Peyer's patch (tissue), 4 donors: ENCODE data around the gene MRPL51. TPM values are rescaled to one million over a fixed set of nuclear protein-coding genes. Genes with fewer than 3 reads are reported as not detected.

Experiments
- DNase-seq, 3 donors: peaks; one replicate each; pipeline ENCODE4 v3.0.0-alpha.2; 2017 to 2019
- H3K27ac ChIP-seq, 4 donors: fragments of 200-600 bp; sonication (generic); one replicate each; pipeline ENCODE4 v1.5.1; 2016 to 2019
- H3K27me3 ChIP-seq, 2 donors: fragments of 200-600 bp; sonication (generic); one replicate each; pipeline ENCODE4 v1.5.1; 2019
- H3K36me3 ChIP-seq, 3 donors: fragments of 200-600 bp; sonication (generic); one replicate each; pipeline ENCODE4 v1.5.1; 2016 to 2019
- H3K4me1 ChIP-seq, 4 donors: fragments of 200-600 bp; sonication (generic); one replicate each; pipeline ENCODE4 v1.5.1; 2016 to 2019
- H3K4me3 ChIP-seq, 4 donors: fragments of 200-600 bp; sonication (generic); 1 replicate in 3 of 4; 2 replicates in 1 of 4; pipeline ENCODE4 v1.5.1; 2016 to 2019; ENCODE audit warnings: mild to moderate bottlenecking in 1 of 4
- H3K9me3 ChIP-seq, 4 donors: fragments of 200-600 bp; sonication (generic); one replicate each; pipeline ENCODE4 v1.5.1; 2016 to 2019; ENCODE audit warnings: mild to moderate bottlenecking in 1 of 4
- CTCF ChIP-seq, 6 experiments: fragments of 450-650 bp in 4 of 6; fragments of 200-600 bp in 2 of 6; sonication (generic) in 1 of 6; IDR thresholded peaks; one replicate each; pipeline ENCODE4 v1.5.1; 2017 to 2019; ENCODE audit warnings: antibody characterized with exemption in 6 of 6, mild to moderate bottlenecking in 3 of 6, moderate library complexity in 1 of 6
- POLR2A ChIP-seq, 2 donors: fragments of 450-650 bp; IDR thresholded peaks; one replicate each; pipeline ENCODE4 v1.5.1; 2017; ENCODE audit warnings: antibody characterized with exemption in 2 of 2, mild to moderate bottlenecking in 2 of 2, moderate library complexity in 2 of 2
- total RNA-seq, 4 donors: library from RNA; depleted of rRNA; stranded (reverse); fragments of >200 nt; gene quantifications; one replicate each; pipeline ENCODE4 v1.1.0, GENCODE V29; 2016

The MRPL51 gene
- total RNA-seq, 4 donors from 2014 or later, result 23.5 to 71.8 (median 61.6) TPM

GRCh38 chr12:6523708-6524107 is 30.6 kb upstream of the MRPL51 start:
- Histone ChIP-seq H3K4me3 (no peak overlapping the region), H3K9me3 (no peaks in the 10 kb centered on the region), H3K4me1 (no peaks in the 10 kb centered on the region), H3K27me3 (no peaks in the 10 kb centered on the region), H3K36me3 (peaks cover 0 to 96% (median 3%) of the 10 kb centered on the region in 3 donors), H3K27ac (no peak overlapping the region)
- DNase-seq, result no peak
- TF ChIP-seq CTCF (IDR thresholded peaks at IDR 0.05), result no peak
- TF ChIP-seq POLR2A (IDR thresholded peaks at IDR 0.05), result no peak

DNA sequence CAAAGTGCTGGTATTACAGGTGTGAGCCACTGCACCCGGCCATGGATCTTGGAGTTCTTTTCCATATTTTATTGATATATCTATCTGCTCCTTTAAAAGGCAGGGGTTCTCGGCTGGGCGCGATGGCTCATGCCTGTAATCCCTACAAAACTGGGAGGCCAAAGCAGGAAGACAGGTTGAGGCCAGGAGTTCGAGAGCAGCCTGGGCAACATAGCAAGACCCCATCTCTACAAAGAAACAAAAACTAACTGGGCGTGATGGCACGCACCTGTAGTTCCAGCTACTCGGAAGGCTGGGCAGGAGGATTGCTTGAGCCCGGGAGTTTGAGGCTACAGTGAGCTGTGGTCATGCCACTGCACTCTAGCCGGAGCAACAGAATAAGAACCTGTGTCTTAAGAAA is 29.1 kb upstream of the MRPL51 start:
- Histone ChIP-seq H3K36me3 (peaks cover 0 to 90% (median 3%) of the 10 kb centered on the region in 3 donors), H3K4me3 (no peak overlapping the region), H3K9me3 (no peaks in the 10 kb centered on the region), H3K27ac (no peak overlapping the region), H3K4me1 (no peaks in the 10 kb centered on the region), H3K27me3 (no peaks in the 10 kb centered on the region)
- no peak for DNase-seq
- TF ChIP-seq CTCF (IDR thresholded peaks at IDR 0.05), result no peak
- no peak for TF ChIP-seq POLR2A (IDR thresholded peaks at IDR 0.05)

GRCh38 chr12:6520186-6520585 is 27.1 kb upstream of the MRPL51 start:
- H3K36me3 ChIP-seq, result peaks cover 0 to 90% (median 0%) of the 10 kb centered on the region in 3 donors
- no peaks in the 10 kb centered on the region for H3K27me3 ChIP-seq
- no peaks in the 10 kb centered on the region for H3K9me3 ChIP-seq
- H3K4me3 ChIP-seq, result no peak overlapping the region
- H3K4me1 ChIP-seq, result no peaks in the 10 kb centered on the region
- no peak overlapping the region for H3K27ac ChIP-seq
- no peak for TF ChIP-seq POLR2A (IDR thresholded peaks at IDR 0.05)
- TF ChIP-seq CTCF (IDR thresholded peaks at IDR 0.05), result no peak
- DNase-seq, result no peak

DNA sequence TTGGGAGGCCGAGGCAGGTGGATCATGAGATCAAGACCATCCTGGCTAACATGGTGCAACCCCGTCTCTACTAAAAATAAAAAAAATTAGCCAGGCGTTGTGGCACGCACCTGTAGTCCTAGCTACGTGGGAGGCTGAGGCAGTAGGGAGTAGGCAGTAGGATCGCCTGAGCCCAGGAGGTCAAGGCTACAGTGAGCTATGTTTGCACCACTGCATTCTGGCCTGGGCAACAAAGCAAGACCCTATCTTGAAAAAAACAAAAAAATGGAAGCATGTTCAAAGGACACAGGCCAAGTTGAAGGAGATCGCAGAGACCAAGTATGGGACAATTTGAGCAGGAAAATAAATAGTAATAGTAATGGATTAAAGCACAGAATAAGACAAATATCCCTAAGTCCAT is 15.0 kb upstream of the MRPL51 start:
- no peak overlapping the region for H3K4me3 ChIP-seq
- H3K27ac ChIP-seq, result no peak overlapping the region
- no peaks in the 10 kb centered on the region for H3K27me3 ChIP-seq
- peaks cover 0 to 41% (median 0%) of the 10 kb centered on the region in 3 donors for H3K36me3 ChIP-seq
- no peaks in the 10 kb centered on the region for H3K9me3 ChIP-seq
- H3K4me1 ChIP-seq, result no peaks in the 10 kb centered on the region
- TF ChIP-seq POLR2A (IDR thresholded peaks at IDR 0.05), result no peak
- no peak for TF ChIP-seq CTCF (IDR thresholded peaks at IDR 0.05)
- DNase-seq, result no peak

DNA sequence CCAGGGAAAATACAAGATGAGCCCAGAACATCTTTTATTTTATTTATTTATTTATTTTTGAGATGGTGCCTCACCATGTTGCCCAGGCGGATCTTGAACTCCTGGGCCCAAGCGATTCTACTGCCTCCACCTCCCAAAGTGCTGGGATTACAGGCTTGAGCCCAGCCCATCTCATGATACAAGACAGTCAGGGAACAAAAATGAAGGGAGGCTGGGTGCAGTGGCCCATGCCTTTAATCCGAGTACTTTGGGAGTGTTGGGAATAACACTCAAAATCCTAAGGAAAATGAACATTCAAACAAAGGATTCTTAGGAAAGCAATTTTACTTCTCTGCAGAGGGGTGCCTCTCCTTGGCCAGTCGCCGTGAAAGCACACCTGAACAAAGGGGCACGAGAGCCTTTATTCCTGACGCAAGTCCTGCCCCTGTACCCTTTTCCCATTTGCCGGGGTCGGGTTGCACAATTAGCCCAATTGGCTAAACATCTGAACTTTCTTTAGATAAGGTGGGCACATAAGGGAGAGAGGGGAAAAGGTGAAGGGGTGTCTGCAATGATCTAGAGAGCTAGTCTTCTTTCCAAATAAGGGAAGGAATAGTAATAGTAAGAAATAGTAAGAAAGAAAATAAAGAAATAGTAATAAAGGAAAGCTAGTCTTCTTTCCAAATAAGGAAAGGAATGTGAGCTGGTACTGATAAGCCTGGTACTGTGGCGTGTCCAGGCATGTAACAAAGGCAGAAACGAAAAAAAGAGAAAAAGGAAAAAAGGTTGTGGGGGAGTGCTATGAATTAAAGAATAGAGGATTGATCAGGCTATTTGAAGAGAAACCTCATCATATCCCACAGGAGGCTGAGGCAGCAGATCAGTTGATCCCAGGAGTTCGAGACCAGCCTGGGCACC is 14.3 kb upstream of the MRPL51 start:
- Histone ChIP-seq H3K27ac (no peak overlapping the region), H3K4me3 (no peak overlapping the region), H3K36me3 (peaks cover 0 to 35% (median 0%) of the 10 kb centered on the region in 3 donors), H3K27me3 (no peaks in the 10 kb centered on the region), H3K9me3 (no peaks in the 10 kb centered on the region), H3K4me1 (no peaks in the 10 kb centered on the region)
- no peak for TF ChIP-seq CTCF (IDR thresholded peaks at IDR 0.05)
- TF ChIP-seq POLR2A (IDR thresholded peaks at IDR 0.05), result no peak
- DNase-seq, result no peak
